Stimulated activated CD4-positive, alpha-beta T cell treated with anti-CD3 and anti-CD28 coated beads, Interleukin-2, amount 100 ng/mL, for 4 hours (primary cell): ENCODE measurements around the gene ATAD3C.
"Not testable (repeated sequence)": the region's sequence is repeated elsewhere in the genome, so short reads cannot be mapped to it uniquely, and the experiment has no call there.

Experiments
- DNase-seq: peaks from one replicate; pipeline ENCODE4 v3.0.0-alpha.2; 2020; ENCODE audit warnings: low read depth

ATAD3C gene

DNA sequence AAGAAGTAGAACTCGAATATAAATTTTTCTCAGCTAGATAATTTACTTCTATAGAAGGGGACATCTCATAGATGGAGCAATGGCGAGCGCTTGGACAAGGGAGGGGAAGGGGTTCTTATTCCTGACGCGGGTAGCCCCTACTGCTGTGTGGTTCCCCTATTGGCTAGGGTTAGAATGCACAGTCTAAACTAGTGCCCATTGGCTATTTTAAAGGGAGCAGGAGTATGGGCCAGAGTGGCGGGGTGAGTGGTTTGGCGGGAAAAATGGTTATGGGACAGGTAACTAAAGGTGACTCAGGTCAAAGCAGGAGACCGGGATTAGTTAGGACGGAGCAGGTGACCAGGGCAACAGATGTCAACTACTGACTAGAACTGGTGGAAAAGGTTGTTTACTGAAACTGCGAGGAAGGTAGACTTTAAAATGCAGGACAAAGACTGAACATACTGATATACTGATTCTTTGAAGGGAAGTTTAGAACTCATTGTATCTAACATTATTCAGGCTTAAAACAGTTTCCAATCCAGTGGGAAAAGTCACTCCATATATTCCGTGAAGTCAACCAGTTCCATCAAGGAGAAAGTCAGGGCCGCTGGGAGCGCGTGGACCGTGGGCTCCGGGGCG, 61.5 kb downstream of the ATAD3C start:
- DNase-seq, result no peak

- peak; percentile 96 for DNase-seq
Measured at GRCh38 chr1:1511533-1512285, 62.2 kb downstream of the ATAD3C start, which contains the start of gene ATAD3A. Gene ATAD3A (plus strand): TSS chr1:1512162. CDS start chr1:1512269, 107 bp downstream.

DNA sequence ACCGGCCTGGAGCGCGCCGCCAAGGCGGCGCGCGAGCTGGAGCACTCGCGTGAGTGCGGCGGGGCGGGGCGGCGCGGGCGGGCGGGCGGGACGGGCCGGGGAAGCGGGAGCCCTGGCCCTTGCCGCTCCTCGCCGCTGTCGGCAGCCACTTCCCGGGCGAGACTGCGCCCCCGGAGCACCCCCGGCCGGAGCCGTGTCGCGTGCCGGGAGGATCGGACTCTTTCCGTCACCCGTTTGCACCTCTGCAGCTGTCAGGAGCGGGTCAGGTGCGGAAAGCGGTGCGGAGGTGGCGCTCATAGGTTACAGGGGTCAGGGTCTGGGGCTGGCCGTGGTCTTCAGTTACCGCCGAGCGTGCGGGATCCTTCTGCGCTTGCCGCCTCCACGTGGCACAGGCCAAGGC, 62.9 kb downstream of the ATAD3C start:
- DNase-seq, result not testable (repeated sequence)

- DNase-seq, result not testable (repeated sequence)
Measured at GRCh38 chr1:1513675-1514074, 64.2 kb downstream of the ATAD3C start.

DNA sequence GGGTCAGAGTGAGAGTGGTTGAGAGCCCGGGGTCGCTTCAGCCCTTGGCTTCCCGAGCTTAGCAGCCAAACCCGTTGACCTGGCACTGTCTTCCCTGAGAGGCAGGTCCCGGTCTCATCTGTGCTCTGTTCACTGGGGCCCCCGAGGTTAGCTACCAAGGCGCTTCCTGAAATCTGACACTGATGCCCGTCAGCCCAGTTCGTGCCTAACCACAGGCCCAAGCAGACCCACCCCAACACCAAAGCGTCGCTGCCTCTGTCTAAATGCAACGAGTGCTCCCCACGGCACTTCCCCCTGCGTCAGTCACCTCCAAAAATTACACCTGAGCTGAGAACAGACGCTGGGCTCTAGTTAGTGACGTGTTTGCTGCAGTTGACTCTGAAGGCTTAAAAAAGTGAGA, 64.9 kb downstream of the ATAD3C start:
- DNase-seq, result not testable (repeated sequence)

DNA sequence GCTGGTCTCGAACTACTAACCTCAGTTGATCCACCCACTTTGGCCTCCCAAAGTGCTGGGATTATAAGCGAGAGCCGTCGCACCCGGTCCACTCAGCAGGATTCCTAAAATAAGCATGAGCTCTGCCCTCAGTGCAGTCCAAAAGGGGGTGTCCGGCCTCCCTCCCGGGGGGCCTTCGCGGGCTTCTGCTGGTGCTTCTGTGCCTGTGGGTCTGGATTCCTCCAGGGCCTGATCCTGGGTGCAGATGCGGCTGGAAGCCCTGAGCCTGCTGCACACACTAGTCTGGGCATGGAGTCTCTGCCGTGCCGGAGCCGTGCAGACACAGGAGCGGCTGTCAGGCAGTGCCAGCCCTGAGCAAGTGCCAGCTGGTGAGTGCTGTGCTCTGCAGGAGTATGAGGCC, 67.4 kb downstream of the ATAD3C start:
- not testable (repeated sequence) for DNase-seq

GRCh38 chr1:1517973-1518620, 68.6 kb downstream of the ATAD3C start:
- no peak for DNase-seq

GRCh38 chr1:1518621-1519007, 69.1 kb downstream of the ATAD3C start:
- DNase-seq, result not testable (repeated sequence)
